Breast epithelium (tissue), 4 donors: ENCODE measurements around the gene ZNF462. TPM values are rescaled to one million over a fixed set of nuclear protein-coding genes. Genes with fewer than 3 reads are reported as not detected.
A peak's percentile ranks its signal among the peaks of the same experiment; 100 is the strongest.

Experiments
- DNase-seq, 2 donors: peaks; one replicate each; pipeline ENCODE4 v3.0.0-alpha.2; 2019; ENCODE audit warnings: low spot score in 2 of 2
- H3K27ac ChIP-seq, 2 donors: fragments of 200-600 bp; sonication (generic) in 1 of 2; one replicate each; pipeline ENCODE4 v1.5.1; 2016 to 2019; ENCODE audit warnings: mild to moderate bottlenecking in 1 of 2
- H3K27me3 ChIP-seq, 2 donors: fragments of 200-600 bp; sonication (generic) in 1 of 2; one replicate each; pipeline versions ENCODE4 v1.5.1 to v1.6.0; 2017 to 2019; ENCODE audit warnings: control low read depth in 1 of 2, mild to moderate bottlenecking in 1 of 2
- H3K36me3 ChIP-seq: fragments of 200-600 bp; one replicate; pipeline ENCODE4 v1.5.1; 2019
- H3K4me1 ChIP-seq, 2 donors: fragments of 200-600 bp; sonication (generic); one replicate each; pipeline ENCODE4 v1.5.1; 2016 to 2019; ENCODE audit warnings: control low read depth in 1 of 2
- H3K4me3 ChIP-seq, 3 donors: fragments of 200-600 bp; sonication (generic); 1 replicate in 2 of 3; 2 replicates in 1 of 3; pipeline ENCODE4 v1.5.1; 2016 to 2019; ENCODE audit warnings: mild to moderate bottlenecking in 3 of 3, moderate library complexity in 2 of 3
- H3K9me3 ChIP-seq, 2 donors: fragments of 200-600 bp; sonication (generic) in 1 of 2; one replicate each; pipeline ENCODE4 v1.5.1; 2016 to 2019; ENCODE audit warnings: control low read depth in 1 of 2
- POLR2A ChIP-seq: fragments of 450-650 bp; IDR thresholded peaks from one replicate; pipeline ENCODE4 v1.6.1; 2016; ENCODE audit warnings: antibody characterized with exemption, mild to moderate bottlenecking, moderate library complexity
- POLR2AphosphoS5 ChIP-seq, 3 donors: sonication (generic); formaldehyde crosslinking; IDR thresholded peaks; one replicate each; pipeline ENCODE4 v1.6.1; 2017; ENCODE audit warnings: antibody characterized with exemption in 3 of 3
- intact Hi-C: fragments of 100-400 bp; cut with DNase I; formaldehyde crosslinking; loops from one replicate; pipeline ENCODE4 v1.15.1; 2023; ENCODE audit warnings: low total_unique reads
- total RNA-seq, 3 donors: library from RNA; depleted of rRNA; stranded (reverse); fragments of >200 nt; gene quantifications; one replicate each; pipeline ENCODE4 v1.1.0, GENCODE V29; 2016
- TF ChIP-seq, protein P1 (sequence below), 3 donors: fragments of 450-650 bp; IDR thresholded peaks; one replicate each; pipeline ENCODE4 v1.5.1; 2016 to 2017; ENCODE audit warnings: antibody characterized with exemption in 3 of 3, mild to moderate bottlenecking in 3 of 3, moderate library complexity in 3 of 3

The ZNF462 gene
- total RNA-seq, 3 donors from 2014 or later, result 9.0 to 36.4 (median 20.6) TPM

DNA sequence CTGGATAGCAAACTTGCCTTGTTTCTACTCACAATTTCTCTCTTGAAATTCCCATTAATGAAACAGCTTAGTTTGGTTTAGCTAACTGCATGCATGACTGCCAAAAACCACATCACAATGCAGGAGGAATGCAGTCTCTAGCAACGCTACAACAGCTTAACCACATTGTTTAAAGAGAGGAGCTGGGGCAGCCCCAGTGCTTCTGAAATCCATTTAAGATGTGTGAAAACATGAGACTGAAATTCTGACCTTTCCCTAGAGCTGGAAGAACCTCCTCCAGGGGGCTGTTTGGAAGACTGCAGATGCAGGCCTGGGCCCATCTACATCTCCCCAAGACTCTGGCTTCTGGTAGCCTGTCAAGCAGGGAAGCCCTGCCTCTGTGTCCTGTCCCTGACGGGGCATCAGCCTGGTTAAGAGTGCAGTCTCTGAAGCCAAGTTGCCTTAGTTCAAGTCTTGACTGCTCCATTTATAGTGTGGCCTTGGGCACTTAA, 157.1 kb downstream of the ZNF462 start:
- intact Hi-C loops, result no loop called here
- H3K27ac ChIP-seq, result peak overlapping the region; percentile 32 to 43
- no peaks in the 10 kb centered on the region for H3K27me3 ChIP-seq
- no peak overlapping the region for H3K4me3 ChIP-seq
- no peaks in the 10 kb centered on the region for H3K9me3 ChIP-seq
- TF ChIP-seq, protein P1, sequence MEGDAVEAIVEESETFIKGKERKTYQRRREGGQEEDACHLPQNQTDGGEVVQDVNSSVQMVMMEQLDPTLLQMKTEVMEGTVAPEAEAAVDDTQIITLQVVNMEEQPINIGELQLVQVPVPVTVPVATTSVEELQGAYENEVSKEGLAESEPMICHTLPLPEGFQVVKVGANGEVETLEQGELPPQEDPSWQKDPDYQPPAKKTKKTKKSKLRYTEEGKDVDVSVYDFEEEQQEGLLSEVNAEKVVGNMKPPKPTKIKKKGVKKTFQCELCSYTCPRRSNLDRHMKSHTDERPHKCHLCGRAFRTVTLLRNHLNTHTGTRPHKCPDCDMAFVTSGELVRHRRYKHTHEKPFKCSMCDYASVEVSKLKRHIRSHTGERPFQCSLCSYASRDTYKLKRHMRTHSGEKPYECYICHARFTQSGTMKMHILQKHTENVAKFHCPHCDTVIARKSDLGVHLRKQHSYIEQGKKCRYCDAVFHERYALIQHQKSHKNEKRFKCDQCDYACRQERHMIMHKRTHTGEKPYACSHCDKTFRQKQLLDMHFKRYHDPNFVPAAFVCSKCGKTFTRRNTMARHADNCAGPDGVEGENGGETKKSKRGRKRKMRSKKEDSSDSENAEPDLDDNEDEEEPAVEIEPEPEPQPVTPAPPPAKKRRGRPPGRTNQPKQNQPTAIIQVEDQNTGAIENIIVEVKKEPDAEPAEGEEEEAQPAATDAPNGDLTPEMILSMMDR (IDR thresholded peaks at IDR 0.05), result no peak
- TF ChIP-seq POLR2AphosphoS5 (IDR thresholded peaks at IDR 0.05), result peak in 1 of 3 donors; percentile 37
- H3K4me1 ChIP-seq, result no peaks in the 10 kb centered on the region
- peak in 1 of 2 donors; percentile 55 for DNase-seq
- no peaks in the 10 kb centered on the region for H3K36me3 ChIP-seq

DNA sequence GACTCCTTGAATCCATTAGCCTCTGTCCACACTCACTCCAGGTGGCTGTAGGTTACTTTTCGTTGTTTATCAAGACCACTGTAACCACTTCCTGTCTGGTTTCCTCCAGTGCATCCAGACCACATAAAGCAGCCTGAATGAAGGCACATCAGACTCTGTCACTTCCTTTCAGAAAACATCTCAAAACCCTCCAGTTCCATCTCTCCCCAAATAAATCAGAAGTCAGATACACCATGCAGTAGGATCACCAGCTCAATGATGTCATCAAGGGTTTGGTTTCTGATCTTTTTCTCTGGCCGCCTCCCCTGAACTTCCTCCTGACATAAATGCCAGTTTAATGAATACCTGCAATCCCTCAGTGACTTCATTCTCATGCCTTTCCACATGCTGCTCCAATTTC, 161.2 kb downstream of the ZNF462 start:
- intact Hi-C loops, result no loop called here
- TF ChIP-seq POLR2A (no peak), POLR2AphosphoS5 (IDR thresholded peaks at IDR 0.05) (no peak)
- TF ChIP-seq, protein P1 (IDR thresholded peaks at IDR 0.05), result no peak

DNA sequence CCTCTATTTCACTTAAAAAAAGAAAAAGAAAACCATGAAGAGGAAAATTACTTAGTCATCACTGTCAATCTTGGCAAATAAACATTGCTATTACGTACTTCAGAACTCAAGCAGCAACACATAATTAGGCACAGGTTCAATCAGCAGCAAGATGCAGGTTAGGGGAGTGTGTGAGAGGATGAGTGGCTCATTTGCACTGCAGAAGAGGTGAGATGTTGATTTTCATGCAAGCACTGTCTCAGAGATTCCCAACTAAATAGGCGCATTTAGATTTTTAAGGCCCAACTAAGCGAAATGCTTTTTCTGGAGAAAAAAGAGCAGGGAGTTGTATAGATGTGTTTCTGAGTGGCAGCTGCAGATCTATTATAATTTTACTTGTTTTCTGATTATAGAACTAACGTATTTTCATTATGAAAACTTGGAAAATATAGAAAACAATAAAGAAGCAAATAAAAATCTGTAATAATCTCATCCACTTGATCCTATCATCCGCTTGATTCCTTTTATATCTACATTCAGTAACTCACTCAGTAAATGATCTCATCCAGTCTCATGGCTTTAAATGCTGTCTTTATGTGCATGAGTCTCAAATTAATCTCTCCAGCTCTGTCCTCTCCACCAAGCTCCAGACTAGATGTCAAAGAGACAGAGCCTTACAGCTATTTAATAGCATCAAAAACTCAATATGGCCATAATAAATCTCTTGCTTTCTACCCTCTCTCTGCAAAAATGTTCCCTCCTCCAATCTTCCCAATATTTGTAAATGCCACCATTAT, 162.5 kb downstream of the ZNF462 start:
- no peak for DNase-seq
- Histone ChIP-seq H3K27ac (no peak overlapping the region), H3K4me1 (no peaks in the 10 kb centered on the region), H3K27me3 (no peaks in the 10 kb centered on the region), H3K9me3 (no peaks in the 10 kb centered on the region), H3K36me3 (no peaks in the 10 kb centered on the region), H3K4me3 (no peak overlapping the region)
- intact Hi-C loops, result no loop called here
- TF ChIP-seq, protein P1 (IDR thresholded peaks at IDR 0.05), result no peak
- TF ChIP-seq POLR2AphosphoS5 (IDR thresholded peaks at IDR 0.05) (no peak), POLR2A (no peak)

More for the DNA sequence above, 161.2 kb downstream of the ZNF462 start:
- Histone ChIP-seq H3K27me3 (no peaks in the 10 kb centered on the region), H3K9me3 (no peaks in the 10 kb centered on the region), H3K4me3 (no peak overlapping the region), H3K4me1 (no peaks in the 10 kb centered on the region), H3K36me3 (no peaks in the 10 kb centered on the region), H3K27ac (no peak overlapping the region)
- DNase-seq, result no peak

DNA sequence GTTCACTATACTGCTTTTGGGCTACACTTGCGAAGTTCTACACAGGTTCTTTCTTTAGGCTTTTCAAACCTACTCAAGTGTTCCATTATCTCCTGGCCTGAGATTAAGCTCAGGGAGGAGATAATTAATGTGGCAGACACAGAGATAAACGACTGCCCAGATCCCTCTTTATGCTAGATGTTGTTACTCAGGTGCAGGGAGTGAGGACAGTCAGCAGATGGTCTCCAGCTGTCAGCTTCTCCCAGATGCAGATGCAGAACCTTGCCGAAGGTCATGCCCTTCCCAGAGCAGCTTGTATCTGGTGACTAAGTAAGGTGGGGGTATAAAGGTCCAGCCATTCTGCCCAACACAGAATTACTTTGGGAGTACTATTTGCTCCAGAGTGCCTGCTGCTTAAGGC, 166.2 kb downstream of the ZNF462 start:
- DNase-seq, result no peak
- Histone ChIP-seq H3K27ac (no peak overlapping the region), H3K27me3 (no peaks in the 10 kb centered on the region), H3K9me3 (no peaks in the 10 kb centered on the region), H3K4me1 (no peaks in the 10 kb centered on the region), H3K4me3 (no peak overlapping the region), H3K36me3 (no peaks in the 10 kb centered on the region)
- TF ChIP-seq, protein P1 (IDR thresholded peaks at IDR 0.05), result no peak
- TF ChIP-seq POLR2AphosphoS5 (IDR thresholded peaks at IDR 0.05), result no peak
- TF ChIP-seq POLR2A, result no peak
- intact Hi-C loops, result no loop called here

DNA sequence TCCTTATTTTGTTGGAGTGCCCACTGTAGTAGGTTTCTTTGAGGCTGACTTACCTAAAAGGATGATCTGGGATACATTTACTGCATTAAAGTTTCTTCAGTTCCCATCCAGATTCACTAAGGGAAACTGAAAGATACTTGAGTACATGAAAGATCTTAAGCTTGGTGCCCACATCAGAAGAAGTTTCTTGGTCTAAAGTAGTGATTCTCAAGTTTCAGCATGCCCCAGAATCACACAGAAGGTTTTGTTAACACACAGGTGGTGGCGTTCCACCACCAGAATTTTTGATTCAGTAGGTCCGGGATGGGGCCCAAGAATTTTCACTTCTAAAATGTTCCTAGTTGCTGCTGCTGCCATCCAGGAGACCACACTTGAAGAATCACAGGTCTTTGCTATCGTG, 171.0 kb downstream of the ZNF462 start:
- H3K4me3 ChIP-seq, result no peak overlapping the region
- DNase-seq, result no peak
- H3K27me3 ChIP-seq, result no peaks in the 10 kb centered on the region
- no peaks in the 10 kb centered on the region for H3K9me3 ChIP-seq
- TF ChIP-seq, protein P1 (IDR thresholded peaks at IDR 0.05), result no peak
- TF ChIP-seq POLR2A, result no peak
- no peaks in the 10 kb centered on the region for H3K4me1 ChIP-seq
- no peaks in the 10 kb centered on the region for H3K36me3 ChIP-seq
- H3K27ac ChIP-seq, result no peak overlapping the region
- intact Hi-C loops, result no loop called here
